Neural cell (in vitro differentiated cells): ENCODE results near the gene ABCB7. TPM values are rescaled to one million over a fixed set of nuclear protein-coding genes. Genes with fewer than 3 reads are reported as not detected.

Source experiments
- H2AFZ ChIP-seq: fragments of 200-600, 300-800 bp; sonication (generic), shearing (Covaris generic); 2 replicates; pipeline ENCODE4 v1.6.0; 2014; ENCODE audit warnings: low read depth, mild to moderate bottlenecking, antibody characterized with exemption, low read length, moderate library complexity
- H3F3A ChIP-seq: fragments of 200-600 bp; shearing (Covaris generic); 2 replicates; pipeline ENCODE4 v1.6.1; 2016; ENCODE audit warnings: mild to moderate bottlenecking, moderate library complexity, mixed read lengths, antibody characterized with exemption, low read length; ENCODE audit not compliant: insufficient read depth, poor library complexity, severe bottlenecking
- H3K27ac ChIP-seq: fragments of 200-600, 300-800 bp; sonication (generic), shearing (Covaris generic); 2 replicates; pipeline ENCODE4 v1.5.1; 2014; ENCODE audit warnings: mild to moderate bottlenecking, low read length, moderate library complexity
- H3K27me3 ChIP-seq: fragments of 300-800, 200-600 bp; sonication (generic), shearing (Covaris generic); 2 replicates; pipeline ENCODE4 v1.6.0; 2014; ENCODE audit warnings: mild to moderate bottlenecking, low read depth, low read length, moderate library complexity; ENCODE audit not compliant: insufficient read depth
- H3K36me3 ChIP-seq: fragments of 300-800, 200-600 bp; sonication (generic), shearing (Covaris generic); 2 replicates; pipeline ENCODE4 v1.5.1; 2014; ENCODE audit warnings: mild to moderate bottlenecking, antibody characterized with exemption, low read length, moderate library complexity; ENCODE audit not compliant: insufficient read depth
- H3K4me2 ChIP-seq: fragments of 300-800, 200-600 bp; sonication (generic), shearing (Covaris generic); 2 replicates; pipeline ENCODE4 v1.6.0; 2014; ENCODE audit warnings: mild to moderate bottlenecking, low read length
- H3K4me3 ChIP-seq: fragments of 300-800, 200-600 bp; sonication (generic), shearing (Covaris generic); 2 replicates; pipeline ENCODE4 v1.5.1; 2014; ENCODE audit warnings: mild to moderate bottlenecking, low read length, moderate library complexity
- H3K79me2 ChIP-seq: fragments of 200-600 bp; shearing (Covaris generic); replicated peaks from 2 replicates; pipeline ENCODE4 v1.6.0; 2014; ENCODE audit warnings: mild to moderate bottlenecking, low read length, moderate library complexity; ENCODE audit not compliant: insufficient read depth
- H3K9ac ChIP-seq: fragments of 300-800, 200-600 bp; sonication (generic), shearing (Covaris generic); 2 replicates; pipeline ENCODE4 v1.6.1; 2016; ENCODE audit warnings: mild to moderate bottlenecking, low read length, mixed read lengths
- H3K9me2 ChIP-seq: fragments of 200-600 bp; shearing (Covaris generic); 2 replicates; pipeline ENCODE4 v1.6.1; 2016; ENCODE audit warnings: mild to moderate bottlenecking, low read length, mixed read lengths; ENCODE audit not compliant: insufficient read depth
- H3K9me3 ChIP-seq: fragments of 200-600, 300-800 bp; sonication (generic), shearing (Covaris generic); 2 replicates; pipeline ENCODE4 v1.6.1; 2016; ENCODE audit warnings: mild to moderate bottlenecking, mixed run types, low read length, moderate library complexity, mixed read lengths
- H4K20me1 ChIP-seq: fragments of 200-600 bp; shearing (Covaris generic); 2 replicates; pipeline ENCODE4 v1.6.1; 2016; ENCODE audit warnings: mild to moderate bottlenecking, mixed run types; ENCODE audit not compliant: insufficient read depth
- CTCF ChIP-seq: fragments of 450-650 bp; IDR thresholded peaks from 2 replicates; pipeline ENCODE4 v1.5.1; 2014; ENCODE audit warnings: antibody characterized with exemption, mild to moderate bottlenecking, moderate library complexity; ENCODE audit not compliant: poor library complexity, severe bottlenecking
- EP300 ChIP-seq: fragments of 450-650 bp; conservative IDR thresholded peaks from 2 replicates; pipeline ENCODE4 v1.6.1; 2014; ENCODE audit warnings: antibody characterized with exemption, mild to moderate bottlenecking, moderate library complexity; ENCODE audit not compliant: poor library complexity, severe bottlenecking
- EZH2 ChIP-seq: fragments of 200-600, 300-800 bp; shearing (Covaris generic), sonication (generic); IDR thresholded peaks from 2 replicates; pipeline ENCODE4 v1.6.1; 2014; ENCODE audit warnings: antibody characterized with exemption, low read length, borderline replicate concordance, mild to moderate bottlenecking; ENCODE audit not compliant: insufficient read depth, poor library complexity, severe bottlenecking
- MXI1 ChIP-seq: fragments of 450-650 bp; conservative IDR thresholded peaks from 2 replicates; pipeline ENCODE4 v1.6.1; 2014; ENCODE audit warnings: antibody characterized with exemption, mild to moderate bottlenecking; ENCODE audit not compliant: poor library complexity, severe bottlenecking
- POLR2AphosphoS5 ChIP-seq: IDR thresholded peaks from 2 replicates; pipeline ENCODE4 v1.6.1; 2012
- RAD21 ChIP-seq: fragments of 450-650 bp; conservative IDR thresholded peaks from 2 replicates; pipeline ENCODE4 v1.6.1; 2014; ENCODE audit warnings: antibody characterized with exemption, mild to moderate bottlenecking, moderate library complexity
- REST ChIP-seq: IDR thresholded peaks from 2 replicates; pipeline ENCODE4 v1.6.1; 2012; ENCODE audit warnings: borderline replicate concordance
- SMC3 ChIP-seq: fragments of 450-650 bp; conservative IDR thresholded peaks from 2 replicates; pipeline ENCODE4 v1.6.1; 2014; ENCODE audit warnings: antibody characterized with exemption, mild to moderate bottlenecking, moderate library complexity; ENCODE audit not compliant: poor library complexity
- TAF1 ChIP-seq: IDR thresholded peaks from 2 replicates; pipeline ENCODE4 v1.6.1; 2012; ENCODE audit warnings: low read depth
- polyA plus RNA-seq: library from polyadenylated mRNA; depleted of rRNA; stranded (reverse); fragments of >200 nt; gene quantifications from 2 replicates; pipeline ENCODE4 v1.2.3, GENCODE V29; 2014
- small RNA-seq, 3 experiments: library from RNA; depleted of rRNA; stranded (forward); fragments of <200 nt; gene quantifications; one replicate each; pipeline ENCODE3, GENCODE V24; 2012

Gene ABCB7
- polyA plus RNA-seq, 1 donor from 2014 or later = 25.1 TPM

DNA sequence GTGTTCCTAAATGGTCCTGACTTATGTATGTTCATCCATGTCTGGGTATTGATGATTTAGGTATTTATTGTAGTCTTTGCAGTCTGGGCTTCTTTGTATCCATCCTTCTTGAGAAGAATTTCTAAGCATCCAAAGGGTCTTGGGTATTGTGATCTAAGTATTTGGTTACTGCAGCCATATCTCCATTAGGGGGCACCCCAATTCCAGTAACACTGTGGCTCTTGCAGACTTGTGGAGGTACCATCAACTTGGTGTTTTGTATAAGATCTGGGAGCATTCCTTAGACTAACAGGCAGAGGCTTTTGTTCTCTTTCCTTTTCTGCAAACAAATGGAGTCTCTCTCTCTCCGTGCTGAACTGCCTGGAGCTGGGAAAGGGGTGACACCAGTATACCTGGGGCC, 117.2 kb downstream of the ABCB7 start:
- H4K20me1 ChIP-seq = no peaks in the 10 kb centered on the region
- H3K4me2 ChIP-seq = no peak overlapping the region
- H3K9me2 ChIP-seq = no peaks in the 10 kb centered on the region
- H3K9ac ChIP-seq = no peak overlapping the region
- TF ChIP-seq EP300 = no peak
- TF ChIP-seq RAD21 = no peak
- no peak for TF ChIP-seq CTCF
- TF ChIP-seq TAF1 = no peak
- no peak for TF ChIP-seq EZH2
- TF ChIP-seq REST = no peak
- no peak for TF ChIP-seq SMC3
- TF ChIP-seq POLR2AphosphoS5 = no peak
- no peak for TF ChIP-seq MXI1
- no peaks in the 10 kb centered on the region for H3K79me2 ChIP-seq
- no peak overlapping the region for H3K27ac ChIP-seq
- no peaks in the 10 kb centered on the region for H3K9me3 ChIP-seq
- H3K27me3 ChIP-seq = no peaks in the 10 kb centered on the region
- H2AFZ ChIP-seq = no peak overlapping the region
- H3K4me3 ChIP-seq = no peak overlapping the region
- no peaks in the 10 kb centered on the region for H3K36me3 ChIP-seq
- H3F3A ChIP-seq = no peaks in the 10 kb centered on the region

Small RNA genes lying within 50 kb of the gene (small RNA-seq; reads per million reads assigned to genes)
- gene BUD31P2 (0 reads per million in 3 experiments), gene RNU6-562P (0 reads per million in 3 experiments)

Other genes starting within 250 kb of the ABCB7 start
- 12.6 and 12.8 TPM in 2 replicates for gene NEXMIF, start 230.8 kb downstream of the ABCB7 start, polyA plus RNA-seq
- 23.6 and 32.3 TPM in 2 replicates for gene UPRT, start 117.8 kb upstream of the ABCB7 start, polyA plus RNA-seq